Endometrial microvascular endothelial cells (primary cell): ENCODE measurements around the gene MFSD11. TPM values are rescaled to one million over a fixed set of nuclear protein-coding genes. Genes with fewer than 3 reads are reported as not detected.
"Not testable (repeated sequence)": the region's sequence is repeated elsewhere in the genome, so short reads cannot be mapped to it uniquely, and the experiment has no call there.

ENCODE experiments used
- in situ Hi-C: cut with HindIII; loops from 2 replicates; pipeline ENCODE4 v1.10.0; 2017; ENCODE audit warnings: low sequenced_read_pairs, low pct_unique_long_range_greater_than_20kb; ENCODE audit errors: inconsistent ontology term
- total RNA-seq: library from RNA; depleted of rRNA; stranded (reverse); fragments of >200 nt; gene quantifications from one replicate; pipeline ENCODE4 v1.2.3, GENCODE V29; 2015; ENCODE audit errors: inconsistent ontology term

The MFSD11 gene
- total RNA-seq, 1 donor from 2014 or later, result 44.9 TPM

DNA sequence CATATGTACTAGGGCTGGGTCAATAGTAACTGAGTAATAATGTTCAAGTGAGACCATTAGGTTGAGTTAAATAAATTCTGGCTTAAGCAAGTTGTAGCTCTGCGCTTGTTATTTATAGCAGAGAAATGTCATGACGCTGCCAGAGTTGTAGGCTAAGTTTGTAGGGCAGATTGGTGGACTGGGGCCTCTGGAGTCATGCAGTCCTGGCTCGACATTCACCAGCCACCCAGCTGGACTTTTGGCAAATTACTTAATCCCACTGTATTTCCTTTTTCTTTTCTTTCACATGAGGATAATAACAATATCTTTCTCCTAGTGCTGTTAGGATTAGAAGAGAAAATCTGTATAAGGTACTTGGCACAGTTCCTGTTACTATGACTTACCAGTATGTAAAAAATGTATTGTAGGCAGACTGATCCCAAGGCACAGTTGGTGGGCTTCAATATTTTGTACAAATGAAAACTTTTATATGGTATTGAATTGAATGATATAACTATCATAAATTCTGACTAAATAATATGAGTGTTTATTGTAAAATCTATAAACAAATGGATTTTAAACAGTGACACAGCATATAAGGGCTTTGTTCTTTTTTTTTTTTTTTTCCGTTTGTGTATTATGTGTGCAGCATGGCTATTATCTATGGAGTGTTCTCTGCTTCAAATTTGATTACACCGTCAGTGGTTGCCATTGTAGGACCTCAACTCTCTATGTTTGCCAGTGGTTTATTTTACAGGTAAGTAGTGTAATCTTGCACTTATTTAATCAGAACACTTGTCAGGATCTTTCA is 2.6 kb downstream of the MFSD11 start:
- in situ Hi-C loops, result no loop called here

DNA sequence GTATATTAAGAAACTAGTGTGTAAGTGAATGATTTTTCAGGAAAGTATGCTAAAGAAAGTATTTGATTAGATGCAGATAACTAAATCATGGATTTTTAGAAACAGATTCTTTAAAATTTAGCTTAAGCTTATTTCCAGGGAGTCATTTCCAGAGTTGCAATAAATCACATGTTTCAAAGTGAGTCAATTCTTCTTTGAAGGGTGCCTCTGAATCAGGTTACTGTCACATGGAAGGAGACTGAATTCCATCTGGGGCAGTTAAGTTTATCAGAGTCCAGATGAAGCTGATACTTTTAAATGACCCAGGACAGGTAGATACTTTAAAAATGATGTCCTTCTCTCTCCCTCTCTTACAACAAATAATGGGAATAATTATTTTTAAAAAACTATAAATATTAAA is 5.0 kb downstream of the MFSD11 start:
- in situ Hi-C loops, result no loop called here

DNA sequence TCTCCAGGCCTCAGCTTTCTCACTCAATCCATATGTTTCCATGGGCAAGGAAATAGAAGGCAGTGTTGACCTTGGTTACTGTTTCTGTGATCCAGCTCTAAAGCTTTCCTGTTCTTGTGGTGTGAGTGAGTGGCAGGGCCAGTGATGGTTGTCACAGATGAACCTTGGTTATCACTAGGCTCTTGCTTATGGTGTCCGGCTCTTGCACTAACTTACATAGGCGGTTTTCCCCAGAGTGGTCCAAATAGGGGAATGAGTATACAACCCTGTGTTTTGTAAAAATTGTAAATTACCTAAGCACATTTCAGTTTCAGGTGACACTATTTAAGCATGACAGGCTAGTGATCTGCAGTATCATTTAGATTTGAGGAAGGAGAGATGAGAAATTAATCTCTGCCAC is 6.8 kb downstream of the MFSD11 start:
- in situ Hi-C loops, result no loop called here

DNA sequence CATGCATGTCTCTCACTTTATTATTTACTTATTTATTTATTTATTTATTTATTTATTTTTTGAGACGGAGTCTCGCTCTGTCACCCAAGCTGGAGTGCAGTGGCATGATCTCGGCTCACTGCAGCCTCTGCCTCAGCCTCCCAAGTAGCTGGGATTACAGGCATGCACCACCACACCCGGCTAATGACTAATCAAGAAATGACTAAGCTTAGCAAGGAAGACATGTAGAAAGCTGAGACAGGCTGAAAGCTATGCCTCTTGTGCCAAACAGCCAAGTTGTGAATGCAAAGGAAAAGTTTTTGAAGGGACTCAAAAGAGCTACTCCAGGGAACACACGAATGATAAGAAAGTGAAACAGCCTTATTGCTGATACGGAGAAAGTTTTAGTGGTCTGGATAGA is 7.9 kb downstream of the MFSD11 start:
- in situ Hi-C loops, result not testable (repeated sequence)

DNA sequence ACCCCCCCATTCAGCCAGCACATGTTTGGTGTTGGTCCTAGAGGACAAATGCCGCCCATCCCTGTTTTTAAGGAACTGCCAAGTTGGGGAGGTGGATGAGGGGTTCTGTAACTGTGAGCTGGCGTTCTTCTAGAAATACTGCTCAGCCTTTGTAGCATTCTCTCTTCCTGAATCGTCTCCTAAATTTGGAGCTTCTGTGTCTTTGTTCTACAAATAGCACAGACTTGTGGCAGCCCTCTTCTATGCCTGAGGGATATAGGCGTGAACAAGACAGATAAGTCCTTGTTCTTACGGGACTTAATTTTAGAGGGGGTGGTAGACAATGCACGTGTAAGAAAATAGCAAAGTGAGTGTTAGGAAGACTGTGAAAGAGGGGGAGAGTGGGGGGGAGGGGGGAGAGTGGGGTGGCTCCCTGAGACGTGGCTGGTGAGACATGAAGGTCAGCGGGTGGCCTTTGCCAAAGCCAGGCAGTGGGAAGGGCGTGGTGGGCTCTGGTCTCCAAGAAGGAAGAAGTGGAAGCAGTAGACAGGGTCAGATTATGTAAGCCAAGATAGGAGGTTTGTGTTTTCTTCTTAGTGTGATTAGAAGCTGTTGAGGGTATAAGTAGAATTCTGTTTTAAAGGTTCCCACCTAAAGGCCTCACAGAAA is 9.9 kb downstream of the MFSD11 start:
- in situ Hi-C loops, result no loop called here

DNA sequence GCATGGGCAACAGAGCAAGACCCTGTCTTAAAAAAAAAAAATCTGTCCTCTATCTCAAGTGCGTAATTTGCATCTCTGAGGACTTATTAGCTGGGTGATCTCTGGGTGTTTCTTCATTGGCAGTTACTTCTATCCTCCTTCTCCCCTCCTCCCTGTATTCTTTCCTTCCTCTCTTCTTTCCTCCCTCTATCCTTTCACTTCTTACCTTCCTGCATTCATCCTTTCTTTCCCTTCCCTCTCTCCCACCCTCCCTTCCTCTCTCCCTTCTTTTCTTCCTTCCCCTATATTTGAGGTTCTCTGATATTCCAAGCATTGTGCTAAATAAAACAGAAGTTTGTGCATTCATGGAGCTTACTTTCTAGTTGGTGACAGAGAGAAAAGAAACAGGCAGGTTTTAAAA is 10.7 kb downstream of the MFSD11 start:
- in situ Hi-C loops, result no loop called here

DNA sequence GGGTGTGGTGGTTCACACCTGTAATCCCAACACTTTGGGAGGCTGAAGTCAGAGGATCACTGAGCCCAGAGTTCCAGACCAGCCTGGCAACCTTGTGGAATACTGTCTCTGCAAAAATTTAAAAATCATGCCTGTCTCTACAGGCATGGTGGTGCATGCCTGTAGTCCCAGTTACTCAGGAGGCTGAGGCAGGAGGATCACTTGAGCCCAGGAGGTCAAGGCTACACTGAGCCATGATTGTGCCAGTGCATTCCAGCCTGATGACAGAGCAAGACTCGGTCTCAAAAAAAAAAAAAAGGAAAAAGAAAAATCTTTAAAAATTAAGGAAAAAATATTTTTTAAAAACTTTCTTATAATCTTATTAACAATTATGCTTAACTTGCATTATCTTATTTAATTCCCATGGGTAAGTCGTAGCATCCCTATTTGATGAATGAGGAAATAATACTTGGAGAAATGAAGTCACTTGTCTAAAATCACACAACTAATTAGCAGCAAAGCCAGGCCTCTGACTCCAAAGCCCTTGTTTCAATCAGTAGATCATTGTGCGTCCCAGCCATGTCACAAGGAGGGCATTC is 13.6 kb downstream of the MFSD11 start:
- in situ Hi-C loops, result no loop called here

DNA sequence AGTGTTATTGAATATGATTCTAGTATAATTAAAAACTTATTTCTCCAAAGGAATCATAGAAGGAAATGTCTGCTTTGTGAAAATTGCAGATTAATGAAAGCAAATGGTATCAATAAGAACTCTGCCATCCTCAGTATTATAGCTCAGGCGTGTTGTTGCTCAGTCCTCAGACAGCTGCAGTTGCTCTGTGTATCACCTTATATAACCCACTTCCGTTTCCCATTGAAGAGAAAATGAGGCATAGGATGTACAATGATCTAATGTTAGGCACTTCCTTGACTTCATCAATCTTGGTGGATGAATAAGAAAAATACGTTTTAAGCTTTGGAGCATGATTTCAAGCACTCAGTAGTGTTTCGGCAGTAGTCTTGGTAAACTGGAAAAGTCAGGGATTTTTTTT is 14.1 kb downstream of the MFSD11 start:
- in situ Hi-C loops, result no loop called here

DNA sequence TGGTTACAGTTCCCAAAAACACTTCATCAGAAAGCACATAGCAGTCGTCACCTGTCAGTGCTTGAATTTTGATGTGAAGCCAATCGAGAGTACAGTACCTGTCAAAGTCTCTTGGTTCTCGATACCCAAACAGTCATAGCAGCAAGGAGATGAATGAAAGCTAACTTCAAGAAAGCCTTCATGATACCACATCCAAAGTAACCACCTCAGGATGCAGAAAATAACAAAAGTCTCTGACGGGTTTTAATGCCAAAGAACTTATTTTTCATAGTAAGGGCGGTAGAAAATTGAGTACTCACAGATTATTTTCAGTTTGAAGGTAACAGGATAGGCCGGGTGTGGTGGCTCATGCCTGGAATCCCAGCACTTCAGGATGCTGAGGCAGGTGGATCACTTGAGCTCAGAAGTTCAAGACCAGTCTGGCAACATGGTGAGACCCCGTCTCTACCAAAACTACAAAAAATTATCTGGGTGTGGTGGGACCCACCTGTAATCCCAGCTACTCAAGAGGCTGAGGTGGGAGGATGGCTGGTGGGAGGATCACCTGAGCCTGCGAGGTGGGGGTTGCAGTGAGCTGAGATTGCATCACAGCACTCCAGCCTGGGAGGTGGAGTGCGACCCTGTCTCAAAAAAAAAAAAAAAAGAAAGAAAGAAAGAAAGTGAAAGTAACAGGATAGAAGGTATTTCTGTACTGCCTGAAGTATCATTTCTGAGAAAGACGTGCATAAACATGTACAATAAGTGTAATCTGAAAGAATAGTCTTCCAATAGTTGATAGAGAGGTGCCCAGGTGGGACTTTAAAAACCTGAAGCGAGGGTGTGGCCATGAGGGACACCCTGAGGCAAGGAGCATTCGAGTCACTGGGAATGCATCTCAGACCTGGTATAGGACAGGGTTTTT is 15.4 kb downstream of the MFSD11 start:
- in situ Hi-C loops, result no loop called here

DNA sequence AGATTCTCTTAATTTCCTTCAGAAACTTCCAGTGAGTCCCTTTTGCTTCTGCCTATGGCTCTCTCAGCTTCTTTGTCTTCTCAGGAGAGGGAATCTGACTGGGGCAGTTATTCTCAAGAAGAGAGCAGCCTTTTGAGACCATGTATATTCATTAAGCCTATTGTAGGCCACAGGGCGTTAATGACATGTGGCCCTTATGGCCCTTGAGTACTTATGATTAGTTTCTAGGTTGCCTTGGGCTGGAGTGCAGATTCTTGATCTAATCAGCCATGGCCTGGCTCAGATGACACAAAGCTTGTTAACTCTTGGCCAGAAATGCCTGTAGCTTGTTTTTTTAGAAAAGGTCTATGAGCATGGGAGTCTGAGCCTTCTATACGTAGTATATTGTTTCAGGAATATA is 17.4 kb downstream of the MFSD11 start:
- in situ Hi-C loops, result no loop called here

DNA sequence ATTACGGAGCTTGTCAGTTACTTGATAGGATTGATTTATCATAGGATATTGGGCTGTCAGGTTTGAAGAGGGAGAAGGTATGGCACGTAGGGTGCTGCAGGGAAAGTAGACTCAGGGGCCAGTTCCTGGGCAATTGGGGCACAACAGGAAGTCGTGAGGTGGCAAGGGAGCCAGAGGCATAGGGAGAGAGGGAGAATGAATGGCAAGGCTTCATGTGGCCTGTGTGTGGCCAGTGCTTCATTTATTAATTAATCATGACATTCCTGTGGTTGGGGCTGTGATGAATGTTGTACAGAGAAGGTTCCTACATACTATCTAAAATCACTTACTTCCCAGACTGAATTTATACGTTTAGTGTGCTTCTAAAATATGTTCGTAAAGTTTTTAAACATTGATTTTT is 19.3 kb downstream of the MFSD11 start:
- in situ Hi-C loops, result no loop called here

DNA sequence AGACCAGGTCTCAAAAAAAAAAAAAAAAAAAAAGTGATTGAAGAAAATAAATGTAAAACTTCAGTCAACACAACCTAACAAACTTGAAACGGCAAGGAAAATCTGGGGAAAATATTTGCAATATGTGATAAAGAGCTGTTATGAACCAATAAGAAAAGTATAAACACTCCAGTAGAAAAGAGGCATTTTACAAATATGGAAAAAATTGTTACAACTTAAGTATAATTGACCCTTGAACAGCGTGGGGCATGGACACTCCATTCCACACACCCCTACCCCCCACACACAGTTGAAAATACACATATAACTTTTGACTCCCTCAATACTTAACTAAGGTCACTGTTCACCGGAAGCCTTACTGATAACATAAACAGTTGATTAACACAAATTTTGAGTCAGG is 20.7 kb downstream of the MFSD11 start:
- in situ Hi-C loops, result no loop called here

DNA sequence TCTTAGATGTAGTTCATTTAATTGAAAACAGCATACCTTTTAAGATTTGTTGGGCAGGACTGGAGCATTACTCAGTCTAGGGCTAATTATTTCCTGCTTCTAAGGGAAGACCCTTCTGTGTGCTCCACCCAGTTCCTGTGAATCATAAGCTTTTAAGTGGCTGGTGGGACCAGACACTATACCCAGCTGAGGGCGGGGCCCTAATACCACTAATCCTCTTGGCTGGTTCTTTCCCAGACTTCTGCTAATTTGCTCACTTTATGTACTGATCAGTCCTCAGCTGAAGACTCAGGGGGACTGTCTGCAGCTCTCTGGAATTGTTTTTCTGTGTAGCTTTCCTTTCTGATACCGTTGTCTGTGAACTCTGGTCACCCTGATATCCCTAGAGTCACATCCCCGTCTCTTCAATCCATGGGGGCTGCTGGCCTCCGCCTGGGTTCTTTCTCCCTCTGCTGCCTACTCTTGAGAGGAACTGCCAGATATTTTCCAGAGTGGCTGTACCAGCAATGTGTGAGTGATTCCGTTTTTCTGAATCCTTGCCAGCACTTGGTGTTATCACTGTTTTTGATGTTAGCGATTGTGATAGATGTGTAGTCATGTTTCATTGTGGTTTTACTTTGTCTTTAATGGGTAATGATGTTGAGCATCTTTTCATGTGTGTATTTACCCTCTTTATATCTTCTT is 35.1 kb downstream of the MFSD11 start:
- in situ Hi-C loops, result no loop called here

DNA sequence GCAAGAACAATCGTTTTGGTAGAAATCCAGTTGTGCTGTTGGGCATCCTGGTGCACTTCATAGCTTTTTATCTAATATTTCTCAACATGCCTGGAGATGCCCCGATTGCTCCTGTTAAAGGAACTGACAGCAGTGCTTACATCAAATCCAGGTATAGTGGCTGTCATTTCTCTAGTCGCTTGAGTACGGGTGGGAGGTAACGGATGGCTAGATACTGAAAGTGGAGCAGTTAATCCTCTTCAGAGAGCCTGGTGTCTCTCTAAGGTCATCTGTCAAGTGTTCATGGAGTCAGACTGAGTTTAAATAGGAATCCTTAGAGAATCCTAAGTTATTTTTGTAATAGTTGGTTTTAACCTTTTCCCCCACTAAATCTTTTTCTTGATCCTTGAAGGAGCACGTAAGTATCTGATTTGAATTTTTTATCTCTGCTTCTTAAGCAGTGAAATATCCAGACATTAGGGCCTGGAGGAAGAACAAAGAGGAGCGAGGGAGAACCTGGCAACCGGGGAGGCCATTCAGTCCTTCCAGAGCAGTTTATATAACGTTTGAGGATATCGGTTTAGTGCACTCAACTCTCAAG is 37.2 kb downstream of the MFSD11 start:
- in situ Hi-C loops, result no loop called here

DNA sequence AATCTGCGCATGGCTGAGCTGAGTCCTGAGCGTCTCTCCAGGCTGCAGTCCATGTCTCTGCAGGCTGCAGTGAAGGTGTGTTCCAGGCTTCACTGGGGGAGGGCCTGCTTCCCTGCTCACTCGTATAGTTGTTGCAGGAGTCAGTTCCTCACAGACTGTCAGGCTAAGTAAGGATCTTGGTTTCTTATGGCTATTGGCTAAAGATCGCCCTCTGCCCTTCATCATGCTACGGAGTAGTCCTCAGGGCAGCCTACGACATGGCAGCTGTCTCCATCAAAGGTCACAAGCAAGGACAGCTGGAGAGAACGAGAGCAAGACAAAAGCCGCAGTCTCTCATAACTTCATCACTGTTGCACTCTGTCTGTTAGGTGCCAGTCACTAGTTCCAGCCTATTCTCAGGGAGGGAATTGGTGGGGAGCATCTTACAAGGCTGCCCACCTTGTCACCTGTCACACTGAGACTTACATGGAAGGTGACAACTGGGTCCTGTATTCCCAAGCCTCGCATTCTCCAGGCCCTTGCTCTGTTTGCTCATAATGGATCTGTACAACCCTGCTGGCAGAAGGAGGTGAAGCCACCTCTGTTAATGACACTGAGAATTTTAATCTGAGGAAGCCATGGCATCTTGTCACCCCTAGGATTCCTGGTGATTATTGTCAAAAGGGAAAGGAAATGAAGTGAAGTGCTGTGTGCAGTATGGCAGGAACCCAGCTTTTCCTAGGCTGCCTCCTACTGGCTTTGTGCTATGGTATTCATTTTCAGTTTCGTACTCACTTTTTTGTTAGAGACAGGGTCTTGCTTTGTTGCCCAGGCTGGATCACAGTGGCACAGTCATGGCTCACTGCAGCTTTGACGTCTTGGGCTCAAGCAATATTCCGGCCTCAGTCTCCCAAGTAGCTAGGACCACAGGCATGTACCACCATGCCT is 43.4 kb downstream of the MFSD11 start:
- in situ Hi-C loops, result no loop called here

DNA sequence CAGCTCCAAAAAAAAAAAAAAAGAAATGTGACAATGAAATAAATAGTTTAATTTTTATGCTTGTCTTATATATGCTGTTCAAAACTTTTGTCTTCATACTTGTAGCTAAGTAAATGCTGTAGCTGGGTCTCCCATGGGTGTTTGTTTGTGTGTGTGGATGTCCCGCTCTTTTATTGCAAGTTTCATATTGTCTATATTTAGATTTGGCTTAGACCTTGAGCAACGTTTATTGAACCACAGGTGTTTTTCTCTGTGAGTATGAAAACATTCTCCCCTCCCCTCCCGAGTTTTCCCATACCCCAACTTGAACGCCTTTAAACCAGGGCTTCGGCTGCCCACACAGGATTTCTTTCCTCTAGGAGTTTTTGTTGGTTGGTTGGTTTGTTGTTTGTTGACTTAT is 45.2 kb downstream of the MFSD11 start:
- in situ Hi-C loops, result no loop called here

DNA sequence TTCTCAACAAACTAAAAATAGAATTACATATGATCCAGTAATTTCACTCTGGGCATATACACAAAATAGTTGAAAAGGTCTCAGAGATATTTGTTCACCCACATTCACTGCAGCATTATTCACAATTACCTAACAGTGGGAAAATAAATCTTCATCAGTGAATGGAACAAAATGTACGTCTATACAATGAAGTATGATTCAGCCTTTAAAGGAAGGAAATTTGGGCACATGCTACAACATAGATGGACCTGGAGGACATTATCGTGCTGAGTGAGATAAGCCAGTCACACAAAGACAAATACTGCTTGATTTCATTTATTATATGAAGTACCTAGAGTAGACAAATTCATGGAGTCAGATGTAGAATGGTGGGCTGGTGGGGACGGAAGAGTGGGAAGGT is 47.0 kb downstream of the MFSD11 start:
- in situ Hi-C loops, result no loop called here

DNA sequence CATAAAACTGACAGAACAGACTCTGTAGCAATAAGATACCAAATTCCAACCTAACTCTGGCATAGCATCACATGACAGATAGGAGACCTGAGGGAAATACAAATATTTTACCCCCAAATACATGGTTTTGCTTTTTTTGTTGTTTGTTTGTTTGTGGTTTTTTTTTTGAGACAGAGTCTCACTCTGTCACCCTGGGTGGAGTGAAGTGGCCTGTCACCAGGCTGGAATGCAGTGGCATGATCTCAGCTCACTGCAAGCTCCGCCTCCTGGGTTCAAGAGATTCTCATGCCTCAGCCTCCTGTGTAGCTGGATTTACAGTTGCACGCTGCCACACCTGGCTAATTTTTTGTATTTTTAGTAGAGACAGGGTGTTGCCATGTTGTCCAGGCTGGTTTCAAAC is 49.9 kb downstream of the MFSD11 start:
- in situ Hi-C loops, result not testable (repeated sequence)
